Fibroblast of the aortic adventitia (primary cell): Measurements from ENCODE around the gene CMTM6. TPM values are rescaled to one million over a fixed set of nuclear protein-coding genes. Genes with fewer than 3 reads are reported as not detected.
"Not testable (repeated sequence)": the region's sequence is repeated elsewhere in the genome, so short reads cannot be mapped to it uniquely, and the experiment has no call there.

Source experiments
- DNase-seq: peaks from one replicate; pipeline ENCODE4 v3.0.0-alpha.2; 2010; ENCODE audit warnings: low read depth
- H3K4me3 ChIP-seq: 2 replicates; pipeline ENCODE4 v1.5.1; 2011; ENCODE audit warnings: low read depth, mild to moderate bottlenecking, control low read depth, low read length, moderate library complexity
- total RNA-seq: library from RNA; depleted of rRNA; stranded (reverse); fragments of >200 nt; gene quantifications from 2 replicates; pipeline ENCODE4 v1.2.3, GENCODE V29; 2012; ENCODE audit warnings: low replicate concordance
- TF ChIP-seq, protein P1 (sequence below): IDR thresholded peaks from 2 replicates; pipeline ENCODE4 v1.5.1; 2011; ENCODE audit warnings: mild to moderate bottlenecking, low read length, control low read depth, inconsistent platforms; ENCODE audit not compliant: insufficient read depth

Gene CMTM6
- total RNA-seq, 1 donor: 81.4 TPM

DNA sequence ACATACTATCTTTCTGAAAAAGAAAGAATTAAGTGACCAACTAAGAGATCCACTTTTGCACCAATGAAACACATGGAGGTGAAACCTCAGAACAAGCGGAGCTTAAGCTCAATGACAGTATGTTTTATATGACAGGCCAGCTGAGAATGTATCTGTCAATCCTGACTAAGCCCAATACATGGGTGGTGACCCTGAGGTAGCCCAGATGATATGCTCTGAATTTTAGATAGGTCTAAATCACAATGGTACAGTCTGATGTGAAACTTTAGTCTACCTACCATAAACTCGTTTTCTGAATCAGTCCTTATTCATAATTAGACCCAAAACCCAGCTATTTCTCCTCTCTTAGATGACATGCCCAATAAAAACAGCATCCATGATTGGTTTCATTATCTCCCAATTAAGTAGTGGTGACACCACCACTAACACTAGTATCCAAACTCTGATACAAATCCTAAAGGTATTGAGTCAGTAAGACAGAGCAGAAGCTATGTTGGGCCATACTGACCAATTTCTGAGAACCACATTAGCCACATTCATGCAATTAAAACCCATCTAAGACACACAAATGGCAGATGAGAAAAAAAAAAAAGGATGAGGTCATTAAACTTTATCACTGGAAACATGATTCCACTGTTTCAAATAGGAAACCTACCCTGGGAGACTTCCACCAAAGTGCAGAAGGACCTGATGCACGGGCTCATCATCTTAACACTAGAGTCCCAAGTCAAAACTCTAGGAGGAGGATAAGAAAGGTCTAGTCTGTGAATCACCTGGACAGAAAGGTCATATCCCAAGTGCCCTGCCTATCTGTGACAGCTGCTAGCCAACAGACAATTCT, 20.6 kb downstream of the CMTM6 start:
- TF ChIP-seq, protein P1, sequence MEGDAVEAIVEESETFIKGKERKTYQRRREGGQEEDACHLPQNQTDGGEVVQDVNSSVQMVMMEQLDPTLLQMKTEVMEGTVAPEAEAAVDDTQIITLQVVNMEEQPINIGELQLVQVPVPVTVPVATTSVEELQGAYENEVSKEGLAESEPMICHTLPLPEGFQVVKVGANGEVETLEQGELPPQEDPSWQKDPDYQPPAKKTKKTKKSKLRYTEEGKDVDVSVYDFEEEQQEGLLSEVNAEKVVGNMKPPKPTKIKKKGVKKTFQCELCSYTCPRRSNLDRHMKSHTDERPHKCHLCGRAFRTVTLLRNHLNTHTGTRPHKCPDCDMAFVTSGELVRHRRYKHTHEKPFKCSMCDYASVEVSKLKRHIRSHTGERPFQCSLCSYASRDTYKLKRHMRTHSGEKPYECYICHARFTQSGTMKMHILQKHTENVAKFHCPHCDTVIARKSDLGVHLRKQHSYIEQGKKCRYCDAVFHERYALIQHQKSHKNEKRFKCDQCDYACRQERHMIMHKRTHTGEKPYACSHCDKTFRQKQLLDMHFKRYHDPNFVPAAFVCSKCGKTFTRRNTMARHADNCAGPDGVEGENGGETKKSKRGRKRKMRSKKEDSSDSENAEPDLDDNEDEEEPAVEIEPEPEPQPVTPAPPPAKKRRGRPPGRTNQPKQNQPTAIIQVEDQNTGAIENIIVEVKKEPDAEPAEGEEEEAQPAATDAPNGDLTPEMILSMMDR: no peak
- DNase-seq: no peak
- no peak overlapping the region for H3K4me3 ChIP-seq

GRCh38 chr3:32480604-32481003, 22.0 kb downstream of the CMTM6 start:
- TF ChIP-seq, protein P1: no peak
- no peak overlapping the region for H3K4me3 ChIP-seq
- peak; percentile 64 for DNase-seq

DNA sequence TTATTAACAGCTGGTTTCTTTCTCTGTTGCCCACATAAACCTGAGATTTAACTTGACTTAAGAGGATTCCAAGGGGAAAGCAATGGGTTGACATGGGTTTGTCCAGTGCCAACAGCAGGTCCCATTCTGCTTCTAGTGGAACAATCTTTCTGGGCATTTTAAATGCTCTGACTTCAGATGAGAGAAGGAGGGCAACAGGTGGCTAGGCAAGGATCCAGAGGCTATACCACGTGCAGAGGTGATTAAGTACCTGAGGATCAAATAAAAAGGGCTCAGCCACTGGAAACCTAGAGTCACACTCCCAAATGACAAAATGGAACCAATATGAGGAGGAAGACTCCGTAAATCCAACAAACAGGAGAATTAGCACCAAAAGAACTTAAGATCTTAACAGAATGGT, 28.5 kb downstream of the CMTM6 start:
- no peak overlapping the region for H3K4me3 ChIP-seq
- DNase-seq: no peak
- TF ChIP-seq, protein P1: no peak

GRCh38 chr3:32472151-32472550, 30.5 kb downstream of the CMTM6 start:
- DNase-seq, H3K4me3 ChIP-seq: not testable (repeated sequence)

DNA sequence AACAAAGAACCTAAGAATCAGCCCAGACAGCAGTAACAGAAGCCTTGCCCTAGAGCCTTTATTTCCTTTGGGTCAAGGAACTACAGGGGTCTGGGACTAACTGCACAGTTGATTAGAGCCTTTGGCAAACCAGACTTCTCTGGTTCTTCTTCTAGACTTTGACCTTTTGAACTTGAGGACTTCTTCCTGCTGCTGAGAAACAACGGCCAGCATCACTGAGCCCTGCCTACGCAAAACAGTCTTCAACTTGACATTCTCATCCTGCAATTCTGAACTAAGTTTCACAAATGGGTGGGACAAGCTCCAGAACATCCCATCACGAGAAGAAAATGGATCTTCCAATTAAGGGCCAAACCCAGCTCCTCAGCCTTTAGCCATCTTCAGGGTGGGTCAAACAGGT, 31.4 kb downstream of the CMTM6 start:
- TF ChIP-seq, protein P1: no peak
- no peak for DNase-seq
- H3K4me3 ChIP-seq: no peak overlapping the region

DNA sequence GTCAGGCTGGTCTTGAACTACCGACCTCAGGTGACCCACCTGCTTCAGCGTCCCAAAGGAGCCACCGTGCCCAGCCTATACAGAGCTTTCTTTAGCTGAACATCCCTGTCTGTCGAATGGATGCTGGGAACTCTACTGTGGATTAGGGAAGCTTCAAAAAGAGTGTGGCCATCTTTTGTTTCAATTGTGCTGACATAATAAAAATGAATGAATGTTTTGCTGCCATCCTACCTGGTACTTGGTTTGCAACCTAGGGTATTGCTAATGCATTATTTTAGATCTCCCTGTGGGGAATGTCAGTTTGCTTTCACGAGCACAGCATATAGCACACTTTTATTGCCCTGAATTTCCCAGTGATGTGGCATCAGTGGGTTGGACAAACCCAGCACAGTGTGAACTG, 32.3 kb downstream of the CMTM6 start:
- TF ChIP-seq, protein P1: no peak
- H3K4me3 ChIP-seq: no peak overlapping the region
- no peak for DNase-seq

DNA sequence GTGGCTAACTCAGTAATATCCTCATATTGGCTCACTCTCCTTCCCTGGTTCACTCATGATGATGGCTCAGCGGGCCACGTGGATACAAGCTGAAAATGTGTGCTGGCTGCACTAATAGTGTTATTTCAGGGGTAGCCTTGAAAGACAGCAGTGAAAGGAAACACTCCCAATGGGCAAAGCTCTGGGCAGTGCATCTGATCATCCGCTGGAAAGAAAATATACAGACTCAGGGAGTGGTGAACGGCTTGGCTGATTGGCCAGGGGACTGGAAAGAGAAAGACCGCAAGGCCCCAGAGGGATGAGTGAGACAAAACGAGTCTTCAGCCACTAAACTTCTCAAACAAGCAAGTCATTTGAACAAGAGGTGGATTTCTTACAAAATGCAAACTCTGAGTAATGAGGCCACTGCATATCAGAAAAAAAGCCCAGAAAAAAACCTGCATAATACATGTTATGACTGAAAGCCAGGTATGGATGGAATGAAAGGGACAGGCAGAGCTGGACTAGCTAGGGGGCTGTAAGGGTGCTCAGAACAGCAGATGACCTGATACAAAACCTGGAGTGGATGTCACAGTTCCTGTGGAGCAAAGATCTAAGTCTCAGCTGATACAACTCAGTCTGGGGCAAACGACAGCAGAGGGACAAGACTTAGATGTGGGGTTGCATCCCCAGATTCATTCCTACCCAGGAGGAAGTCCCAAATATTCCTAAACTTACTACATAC, 33.3 kb downstream of the CMTM6 start:
- TF ChIP-seq, protein P1: no peak
- no peak for DNase-seq
- H3K4me3 ChIP-seq: no peak overlapping the region
